ENCODE results near the gene AUNIP. TPM values are rescaled to one million over a fixed set of nuclear protein-coding genes. Genes with fewer than 3 reads are reported as not detected.

The AUNIP gene
- total RNA-seq, 1 donor from 2014 or later: 1.9 TPM

DNA sequence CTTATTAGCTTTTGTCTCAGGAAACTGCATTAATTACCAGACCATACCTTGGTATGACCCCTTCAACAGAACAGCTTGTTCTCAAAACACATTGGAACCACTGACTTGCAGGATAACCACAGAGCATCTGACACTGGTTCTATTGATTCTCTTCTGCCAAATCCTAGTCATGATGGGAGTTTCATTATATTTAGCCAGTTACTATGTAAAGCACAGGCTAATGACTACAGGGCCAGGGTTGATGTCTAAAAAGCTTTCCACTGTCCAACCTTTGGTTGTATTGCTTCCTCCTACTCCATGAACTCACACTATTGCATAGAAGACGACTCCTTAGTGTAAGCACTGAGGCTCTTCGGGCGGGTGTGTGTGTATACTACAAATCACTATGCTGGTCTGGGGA lies 43.2 kb upstream of the AUNIP start:
- H3K4me3 Mint-ChIP-seq (ENCODE audit: unreplicated experiment): no peak overlapping the region
- TF ChIP-seq, protein P1, sequence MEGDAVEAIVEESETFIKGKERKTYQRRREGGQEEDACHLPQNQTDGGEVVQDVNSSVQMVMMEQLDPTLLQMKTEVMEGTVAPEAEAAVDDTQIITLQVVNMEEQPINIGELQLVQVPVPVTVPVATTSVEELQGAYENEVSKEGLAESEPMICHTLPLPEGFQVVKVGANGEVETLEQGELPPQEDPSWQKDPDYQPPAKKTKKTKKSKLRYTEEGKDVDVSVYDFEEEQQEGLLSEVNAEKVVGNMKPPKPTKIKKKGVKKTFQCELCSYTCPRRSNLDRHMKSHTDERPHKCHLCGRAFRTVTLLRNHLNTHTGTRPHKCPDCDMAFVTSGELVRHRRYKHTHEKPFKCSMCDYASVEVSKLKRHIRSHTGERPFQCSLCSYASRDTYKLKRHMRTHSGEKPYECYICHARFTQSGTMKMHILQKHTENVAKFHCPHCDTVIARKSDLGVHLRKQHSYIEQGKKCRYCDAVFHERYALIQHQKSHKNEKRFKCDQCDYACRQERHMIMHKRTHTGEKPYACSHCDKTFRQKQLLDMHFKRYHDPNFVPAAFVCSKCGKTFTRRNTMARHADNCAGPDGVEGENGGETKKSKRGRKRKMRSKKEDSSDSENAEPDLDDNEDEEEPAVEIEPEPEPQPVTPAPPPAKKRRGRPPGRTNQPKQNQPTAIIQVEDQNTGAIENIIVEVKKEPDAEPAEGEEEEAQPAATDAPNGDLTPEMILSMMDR (IDR thresholded peaks at IDR 0.05): no peak
- H3K36me3 Mint-ChIP-seq (ENCODE audit: unreplicated experiment): peaks cover 31% of the 10 kb centered on the region
- peaks cover 31% of the 10 kb centered on the region for H3K4me1 Mint-ChIP-seq (ENCODE audit: unreplicated experiment)
- DNase-seq (ENCODE audit: extremely low spot score, unreplicated experiment): no peak
- no peaks in the 10 kb centered on the region for H3K27me3 Mint-ChIP-seq (ENCODE audit: unreplicated experiment)
- H3K9me3 Mint-ChIP-seq (ENCODE audit: unreplicated experiment): no peaks in the 10 kb centered on the region
- no peak overlapping the region for H3K27ac Mint-ChIP-seq (ENCODE audit: unreplicated experiment)

DNA sequence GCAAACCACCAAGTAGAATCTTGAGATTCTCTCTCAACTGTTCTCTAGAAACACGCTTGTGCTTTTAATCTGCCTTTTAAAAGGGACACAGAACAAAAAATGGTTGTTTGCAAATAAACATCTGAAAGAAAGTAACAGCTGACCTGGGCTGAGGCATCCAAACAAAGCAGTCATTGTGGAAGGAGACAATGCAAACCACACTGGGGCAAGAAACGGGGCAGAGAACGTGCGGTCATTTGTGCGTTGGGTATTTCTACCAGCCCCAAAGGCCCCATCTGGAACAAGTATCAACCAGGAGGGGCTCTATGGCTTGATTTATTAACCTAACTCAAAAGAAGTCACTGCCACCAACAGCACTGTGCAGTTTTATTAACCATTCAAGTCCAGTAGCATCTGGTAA lies 41.0 kb upstream of the AUNIP start:
- no peaks in the 10 kb centered on the region for H3K9me3 Mint-ChIP-seq (ENCODE audit: unreplicated experiment)
- no peak overlapping the region for H3K4me3 Mint-ChIP-seq (ENCODE audit: unreplicated experiment)
- no peak for DNase-seq (ENCODE audit: extremely low spot score, unreplicated experiment)
- TF ChIP-seq, protein P1 (IDR thresholded peaks at IDR 0.05): no peak
- peaks cover 48% of the 10 kb centered on the region for H3K4me1 Mint-ChIP-seq (ENCODE audit: unreplicated experiment)
- H3K27me3 Mint-ChIP-seq (ENCODE audit: unreplicated experiment): no peaks in the 10 kb centered on the region
- peaks cover 31% of the 10 kb centered on the region for H3K36me3 Mint-ChIP-seq (ENCODE audit: unreplicated experiment)
- H3K27ac Mint-ChIP-seq (ENCODE audit: unreplicated experiment): no peak overlapping the region

DNA sequence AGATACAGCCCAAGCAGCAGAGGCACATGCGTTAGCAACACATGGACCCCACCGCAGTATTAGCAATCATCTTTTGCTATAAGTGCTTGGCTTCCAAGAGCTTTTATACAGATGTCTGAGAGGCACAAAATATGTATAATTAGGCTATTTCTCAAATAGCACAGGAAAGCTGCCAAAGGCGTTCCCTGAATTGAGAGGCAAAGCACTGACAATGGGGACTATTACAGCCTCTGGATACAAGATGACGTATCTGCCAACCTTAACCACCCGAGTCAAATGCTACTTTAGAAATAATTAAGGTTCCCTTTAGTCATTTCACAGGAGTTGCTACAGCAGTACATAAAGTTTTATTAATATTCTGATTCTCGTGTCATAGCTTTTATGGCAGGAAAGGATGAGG lies 40.5 kb upstream of the AUNIP start:
- H3K27me3 Mint-ChIP-seq (ENCODE audit: unreplicated experiment): no peaks in the 10 kb centered on the region
- H3K9me3 Mint-ChIP-seq (ENCODE audit: unreplicated experiment): no peaks in the 10 kb centered on the region
- peaks cover 31% of the 10 kb centered on the region for H3K36me3 Mint-ChIP-seq (ENCODE audit: unreplicated experiment)
- H3K4me3 Mint-ChIP-seq (ENCODE audit: unreplicated experiment): no peak overlapping the region
- TF ChIP-seq, protein P1 (IDR thresholded peaks at IDR 0.05): no peak
- DNase-seq (ENCODE audit: extremely low spot score, unreplicated experiment): no peak
- H3K27ac Mint-ChIP-seq (ENCODE audit: unreplicated experiment): no peak overlapping the region
- H3K4me1 Mint-ChIP-seq (ENCODE audit: unreplicated experiment): peaks cover 51% of the 10 kb centered on the region

DNA sequence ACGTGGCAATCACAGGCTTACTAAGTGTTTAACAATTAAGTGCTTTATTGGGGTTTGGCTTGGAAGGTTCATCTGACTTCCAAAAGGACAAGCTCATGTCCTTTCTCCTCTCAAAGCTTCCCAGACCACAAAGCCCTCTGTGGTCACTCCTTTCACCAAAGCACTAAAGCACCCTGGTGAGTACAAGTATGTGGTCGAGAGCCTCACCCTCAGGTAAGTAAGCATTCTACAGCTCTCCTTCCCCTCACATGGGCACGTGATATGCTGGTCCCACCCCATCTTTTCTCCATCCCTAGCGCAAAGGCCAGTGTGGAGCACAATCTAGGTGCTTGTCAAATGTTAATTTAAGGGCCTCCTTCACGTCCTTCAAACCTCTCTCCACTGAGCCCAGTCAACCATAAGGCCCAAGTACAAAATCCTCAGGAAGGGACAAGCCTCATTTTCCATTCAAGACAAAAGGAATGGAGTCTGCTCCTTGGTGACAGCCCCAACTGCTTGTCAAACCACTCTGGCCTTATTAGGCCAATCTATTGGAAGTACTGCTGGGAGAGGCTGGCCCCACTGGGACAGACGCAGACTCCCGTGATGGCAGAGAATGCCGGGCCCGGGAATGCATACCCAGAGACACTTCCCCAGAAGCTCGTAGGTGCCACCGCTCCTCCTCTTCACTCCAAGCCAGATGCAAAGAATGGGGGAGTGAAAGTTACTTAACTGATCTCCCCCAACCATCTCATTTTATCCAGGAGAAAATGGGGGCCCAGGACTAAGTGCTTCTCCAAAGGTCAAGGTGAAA lies 39.2 kb upstream of the AUNIP start:
- H3K36me3 Mint-ChIP-seq (ENCODE audit: unreplicated experiment): peaks cover 31% of the 10 kb centered on the region
- no peaks in the 10 kb centered on the region for H3K27me3 Mint-ChIP-seq (ENCODE audit: unreplicated experiment)
- peak overlapping the region; percentile 31 for H3K27ac Mint-ChIP-seq (ENCODE audit: unreplicated experiment)
- no peaks in the 10 kb centered on the region for H3K9me3 Mint-ChIP-seq (ENCODE audit: unreplicated experiment)
- H3K4me1 Mint-ChIP-seq (ENCODE audit: unreplicated experiment): peaks cover 47% of the 10 kb centered on the region
- TF ChIP-seq, protein P1 (IDR thresholded peaks at IDR 0.05): no peak
- H3K4me3 Mint-ChIP-seq (ENCODE audit: unreplicated experiment): no peak overlapping the region
- DNase-seq (ENCODE audit: extremely low spot score, unreplicated experiment): no peak

DNA sequence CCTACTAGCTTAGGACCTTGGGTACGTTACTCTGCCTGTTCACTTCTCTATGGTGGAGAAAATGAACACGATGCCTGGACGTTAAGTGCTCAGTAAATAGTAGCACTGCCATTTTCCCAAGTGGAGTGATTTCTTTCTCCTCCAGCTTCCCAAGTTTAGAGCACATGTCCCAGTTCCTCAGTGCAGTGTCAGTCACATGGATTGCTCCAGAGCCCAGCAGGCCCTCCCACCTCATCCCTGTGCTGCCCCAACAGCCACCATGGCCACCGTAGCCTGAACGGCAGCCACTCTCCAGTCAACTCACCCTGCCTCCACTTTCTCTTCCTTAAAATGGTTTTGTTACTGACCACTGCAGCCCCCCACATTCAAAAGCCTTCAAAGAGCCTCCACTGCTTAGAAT lies 38.5 kb upstream of the AUNIP start:
- no peak for DNase-seq (ENCODE audit: extremely low spot score, unreplicated experiment)
- Mint-ChIP-seq H3K36me3 (ENCODE audit: unreplicated experiment) (peaks cover 31% of the 10 kb centered on the region), H3K4me1 (ENCODE audit: unreplicated experiment) (peaks cover 46% of the 10 kb centered on the region)

More for the DNA sequence above, 38.5 kb upstream of the AUNIP start:
- H3K9me3 Mint-ChIP-seq (ENCODE audit: unreplicated experiment): no peaks in the 10 kb centered on the region
- H3K27ac Mint-ChIP-seq (ENCODE audit: unreplicated experiment): no peak overlapping the region
- H3K4me3 Mint-ChIP-seq (ENCODE audit: unreplicated experiment): no peak overlapping the region
- H3K27me3 Mint-ChIP-seq (ENCODE audit: unreplicated experiment): no peaks in the 10 kb centered on the region
- TF ChIP-seq, protein P1 (IDR thresholded peaks at IDR 0.05): no peak
